Natural killer cell treated with Interleukin-12 subunit alpha and Interleukin-12 subunit beta and Interleukin-15 and Interleukin-18, amount 100 ng/mL, for 72 hours (primary cell): ENCODE results near the gene NKX2-4. TPM values are rescaled to one million over a fixed set of nuclear protein-coding genes. Genes with fewer than 3 reads are reported as not detected.
A peak's percentile ranks its signal among the peaks of the same experiment; 100 is the strongest.

Source experiments
- ATAC-seq, 2 donors: fragments of 150-1000 bp; cut with Tn5 transposase in 1 of 2; sonication (Bioruptor Pico), chemical (Tn5 transposase) in 1 of 2; 2 replicates each; pipeline ENCODE4 v1.10.0; 2021
- DNase-seq: peaks from one replicate; pipeline ENCODE4 v3.0.0; 2022; ENCODE audit warnings: low spot score
- H3K27ac Mint-ChIP-seq, 2 donors: 1 replicate in 1 of 2; 2 replicates in 1 of 2; pipeline ENCODE4 v1.8.0; 2022; ENCODE audit warnings: mixed read lengths in 2 of 2, mild to moderate bottlenecking in 1 of 2, moderate library complexity in 1 of 2
- H3K27me3 Mint-ChIP-seq, 2 donors: 1 replicate in 1 of 2; 2 replicates in 1 of 2; pipeline ENCODE4 v1.8.0; 2022; ENCODE audit warnings: mixed read lengths in 2 of 2
- H3K36me3 Mint-ChIP-seq: one replicate; pipeline ENCODE4 v1.8.0; 2022; ENCODE audit warnings: mixed read lengths
- H3K4me1 Mint-ChIP-seq, 2 donors: 1 replicate in 1 of 2; 2 replicates in 1 of 2; pipeline ENCODE4 v1.8.0; 2022; ENCODE audit warnings: low read depth in 2 of 2, mixed read lengths in 2 of 2, mild to moderate bottlenecking in 1 of 2
- H3K4me3 Mint-ChIP-seq: one replicate; pipeline ENCODE4 v1.8.0; 2022; ENCODE audit warnings: mixed read lengths
- H3K9me3 Mint-ChIP-seq: 2 replicates; pipeline ENCODE4 v1.8.0; 2022; ENCODE audit warnings: mixed read lengths
- total RNA-seq, 2 donors: library from RNA; stranded (reverse); gene quantifications; one replicate each; pipeline ENCODE4 v1.2.3, GENCODE V29; 2022

NKX2-4 gene
- total RNA-seq, 2 donors from 2014 or later, result not detected

GRCh38 chr20:21365771-21366170 is 31.6 kb downstream of the NKX2-4 start:
- Mint-ChIP-seq H3K27ac (no peak overlapping the region), H3K27me3 (no peaks in the 10 kb centered on the region), H3K4me1 (peaks cover 12 to 19% of the 10 kb centered on the region in 2 donors), H3K4me3 (no peak overlapping the region), H3K9me3 (no peaks in the 10 kb centered on the region), H3K36me3 (peaks cover 40% of the 10 kb centered on the region)
- ATAC-seq, result no peak
- DNase-seq, result no peak

DNA sequence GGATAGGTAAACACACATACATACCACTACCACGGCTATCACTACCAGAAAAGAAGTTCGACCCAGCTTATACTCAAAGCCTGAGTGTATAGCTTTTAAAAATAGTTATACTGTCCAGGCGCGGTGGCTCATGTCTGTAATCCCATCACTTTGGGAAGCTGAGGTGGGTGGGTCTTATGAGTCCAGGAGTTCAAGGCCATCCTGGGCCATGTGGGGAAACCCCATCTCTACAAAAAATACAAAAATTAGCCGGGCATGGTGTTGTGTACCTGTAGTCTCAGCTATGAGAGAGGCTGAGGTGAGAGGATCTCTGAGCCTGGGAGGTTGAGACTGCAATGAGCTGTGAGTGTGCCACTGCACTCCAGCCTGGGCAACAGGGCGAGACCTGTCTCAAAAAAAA is 32.9 kb downstream of the NKX2-4 start:
- Mint-ChIP-seq H3K27ac (no peak overlapping the region), H3K4me3 (no peak overlapping the region), H3K36me3 (peaks cover 51% of the 10 kb centered on the region), H3K4me1 (peaks cover 20 to 28% of the 10 kb centered on the region in 2 donors), H3K27me3 (no peaks in the 10 kb centered on the region), H3K9me3 (no peaks in the 10 kb centered on the region)
- no peak for DNase-seq
- no peak for ATAC-seq

GRCh38 chr20:21361266-21361665 is 36.1 kb downstream of the NKX2-4 start:
- DNase-seq, result no peak

GRCh38 chr20:21360705-21361104 is 36.6 kb downstream of the NKX2-4 start:
- H3K27me3 Mint-ChIP-seq, result no peaks in the 10 kb centered on the region
- H3K4me1 Mint-ChIP-seq, result peaks cover 20 to 28% of the 10 kb centered on the region in 2 donors
- no peak for ATAC-seq
- DNase-seq, result no peak
- no peaks in the 10 kb centered on the region for H3K9me3 Mint-ChIP-seq
- peak overlapping the region; percentile 5 to 48 for H3K27ac Mint-ChIP-seq
- no peak overlapping the region for H3K4me3 Mint-ChIP-seq
- H3K36me3 Mint-ChIP-seq, result peaks cover 38% of the 10 kb centered on the region

More at GRCh38 chr20:21361266-21361665, 36.1 kb downstream of the NKX2-4 start:
- Mint-ChIP-seq H3K27me3 (no peaks in the 10 kb centered on the region), H3K4me3 (no peak overlapping the region), H3K9me3 (no peaks in the 10 kb centered on the region), H3K27ac (peak overlapping the region in 1 of 2 donors; percentile 24), H3K36me3 (peaks cover 38% of the 10 kb centered on the region), H3K4me1 (peaks cover 20 to 28% of the 10 kb centered on the region in 2 donors)
- ATAC-seq, result no peak

DNA sequence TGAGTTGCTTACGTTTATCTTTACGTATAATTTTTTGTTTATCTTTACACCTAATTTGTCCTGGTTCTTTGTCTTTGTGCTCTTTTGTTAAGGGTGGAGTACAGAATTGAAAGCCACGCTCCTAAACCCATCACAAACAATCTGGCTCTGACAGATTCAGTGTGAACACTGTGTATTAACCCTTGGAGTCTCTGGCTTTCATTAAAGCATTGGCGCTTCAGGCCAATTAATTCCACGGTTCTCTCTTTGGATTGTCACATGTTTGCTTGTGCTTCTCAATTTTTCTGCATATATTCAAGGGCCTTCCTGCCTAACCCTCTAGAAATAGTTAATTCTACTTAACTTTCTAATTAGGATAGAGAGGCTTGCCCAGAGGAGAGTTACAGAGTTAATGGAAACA is 38.6 kb downstream of the NKX2-4 start:
- DNase-seq (no peak), ATAC-seq (no peak)
- H3K27me3 Mint-ChIP-seq, result no peaks in the 10 kb centered on the region
- peaks cover 38% of the 10 kb centered on the region for H3K36me3 Mint-ChIP-seq
- H3K9me3 Mint-ChIP-seq, result no peaks in the 10 kb centered on the region
- H3K4me3 Mint-ChIP-seq, result no peak overlapping the region
- H3K27ac Mint-ChIP-seq, result no peak overlapping the region
- peaks cover 20 to 28% of the 10 kb centered on the region in 2 donors for H3K4me1 Mint-ChIP-seq

DNA sequence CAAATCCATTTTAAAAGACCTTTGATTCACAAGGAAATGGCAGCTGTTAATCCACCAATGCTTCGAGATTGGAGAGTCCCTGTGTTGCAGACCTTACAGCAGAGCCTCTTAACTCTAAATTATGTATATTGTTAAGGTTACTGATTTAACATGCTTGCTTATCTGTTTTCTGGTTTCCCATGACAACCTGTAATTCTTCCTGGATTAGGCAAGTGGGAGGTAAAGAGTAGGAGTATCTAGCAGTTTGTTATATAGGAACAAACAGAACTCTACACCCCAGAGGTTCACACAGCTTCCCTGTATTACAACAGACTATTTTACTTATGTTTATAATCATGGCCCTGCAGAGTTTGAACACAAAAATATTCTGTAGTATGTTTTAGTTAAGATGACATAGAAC is 39.5 kb downstream of the NKX2-4 start:
- no peak for DNase-seq
- Mint-ChIP-seq H3K36me3 (peaks cover 31% of the 10 kb centered on the region), H3K27ac (no peak overlapping the region), H3K4me3 (no peak overlapping the region), H3K9me3 (no peaks in the 10 kb centered on the region), H3K27me3 (no peaks in the 10 kb centered on the region), H3K4me1 (peaks cover 13 to 21% of the 10 kb centered on the region in 2 donors)
- no peak for ATAC-seq

GRCh38 chr20:21356386-21356785 is 40.9 kb downstream of the NKX2-4 start:
- Mint-ChIP-seq H3K4me3 (no peak overlapping the region), H3K27ac (no peak overlapping the region), H3K36me3 (peaks cover 21% of the 10 kb centered on the region), H3K27me3 (no peaks in the 10 kb centered on the region), H3K4me1 (peaks cover 10 to 12% of the 10 kb centered on the region in 2 donors), H3K9me3 (no peaks in the 10 kb centered on the region)
- no peak for ATAC-seq
- DNase-seq, result no peak

DNA sequence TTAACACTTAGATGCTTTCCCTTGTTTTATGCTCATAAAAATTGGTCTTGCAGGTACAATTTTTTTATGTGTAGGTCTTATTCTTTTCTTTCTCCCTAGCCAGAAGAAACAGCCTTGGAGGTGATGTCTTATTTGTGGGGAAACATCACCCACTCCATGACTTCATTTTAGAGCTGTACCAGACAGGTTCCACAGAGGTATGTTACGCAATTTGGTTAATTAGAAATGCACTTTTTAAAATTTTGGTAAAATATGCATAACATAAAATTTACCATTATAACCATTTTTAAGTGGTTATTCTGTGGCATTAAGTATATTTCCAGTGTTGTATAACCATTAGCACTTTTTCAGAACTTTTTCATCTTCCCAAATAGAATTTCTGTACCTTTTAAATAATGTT is 41.3 kb downstream of the NKX2-4 start:
- Mint-ChIP-seq H3K27ac (no peak overlapping the region), H3K27me3 (no peaks in the 10 kb centered on the region), H3K4me1 (peaks cover 8 to 9% of the 10 kb centered on the region in 2 donors), H3K9me3 (no peaks in the 10 kb centered on the region), H3K4me3 (no peak overlapping the region), H3K36me3 (peaks cover 20% of the 10 kb centered on the region)
- DNase-seq, result no peak
- no peak for ATAC-seq

DNA sequence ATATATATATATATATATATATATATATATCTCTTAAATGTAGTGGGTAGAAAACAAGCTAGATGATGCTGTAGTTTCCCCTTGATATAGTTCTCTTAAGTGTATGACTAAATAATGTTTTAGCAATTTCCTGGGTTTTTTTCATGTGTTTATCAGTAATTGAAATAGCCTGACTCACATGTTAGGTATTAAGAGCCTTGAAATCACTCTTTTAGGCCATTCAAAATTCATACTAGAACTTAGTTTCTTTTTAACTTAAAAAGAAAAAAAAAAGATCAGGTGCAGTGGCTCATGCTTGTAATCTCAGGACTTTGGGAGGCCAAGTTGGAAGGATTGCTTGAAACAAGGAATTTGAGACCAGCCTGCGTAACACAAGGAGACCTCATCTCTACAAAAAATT is 44.1 kb downstream of the NKX2-4 start:
- no peaks in the 10 kb centered on the region for H3K4me1 Mint-ChIP-seq
- no peak for DNase-seq
- no peaks in the 10 kb centered on the region for H3K9me3 Mint-ChIP-seq
- H3K27ac Mint-ChIP-seq, result no peak overlapping the region
- ATAC-seq, result no peak
- no peak overlapping the region for H3K4me3 Mint-ChIP-seq
- no peaks in the 10 kb centered on the region for H3K36me3 Mint-ChIP-seq
- H3K27me3 Mint-ChIP-seq, result no peaks in the 10 kb centered on the region

- Mint-ChIP-seq H3K27me3 (no peaks in the 10 kb centered on the region), H3K4me1 (no peaks in the 10 kb centered on the region), H3K36me3 (peaks cover under 1% of the 10 kb centered on the region), H3K9me3 (no peaks in the 10 kb centered on the region), H3K27ac (no peak overlapping the region), H3K4me3 (no peak overlapping the region)
- ATAC-seq, result no peak
- no peak for DNase-seq
These were observed 44.6 kb downstream of the NKX2-4 start for GRCh38 chr20:21352703-21353102.

Other genes starting within 250 kb of the NKX2-4 start
- 10 to 100 TPM; 62.1 to 68.6 TPM for gene XRN2, start 94.2 kb downstream of the NKX2-4 start, total RNA-seq
- gene NKX2-2, start 116.5 kb upstream of the NKX2-4 start, total RNA-seq, result not detected